K562 (cell line): Measurements from ENCODE around the gene COL20A1. TPM values are rescaled to one million over a fixed set of nuclear protein-coding genes. Genes with fewer than 3 reads are reported as not detected.

Experiments
- ATAC-seq: fragments of 200-7000 bp; cut with Tn5 transposase; 3 replicates; pipeline ENCODE4 v1.9.1; 2020; ENCODE audit warnings: moderate library complexity
- BruUV-seq: library from RNA; stranded (reverse); fragments of 400-500 nt; replicated peaks from 2 replicates; lab custom pipeline; 2021; lab: Mats Ljungman, UMichigan
- CTCF ChIA-PET: fragments of 300-600 bp; formaldehyde crosslinking; extraction: SDS; loops from one replicate; lab custom pipeline; 2021; ENCODE audit warnings: low intra/inter-chr PET ratio; lab: Yijun Ruan, JAX
- POLR2A ChIA-PET: fragments of 300-600, 350-650 bp; sonication (Branson Sonifier 250); formaldehyde crosslinking; extraction: SDS; loops from one replicate; lab custom pipeline; 2021; ENCODE audit warnings: antibody characterized with exemption, inconsistent platforms; lab: Yijun Ruan, JAX
- DNase-seq, 4 experiments: peaks; one replicate each; pipeline versions ENCODE4 v3.0.0 to v3.0.0-alpha.2; 2011 to 2018; ENCODE audit warnings: low spot score in 3 of 4, mixed read lengths in 3 of 4; ENCODE audit errors: extremely low read depth in 1 of 4
- FAIRE-seq: peaks from 2 replicates; lab custom pipeline; 2011; peaks lifted over from hg19 to GRCh38; lab: Jason Lieb, UNC
- H2AFZ ChIP-seq: 2 replicates; pipeline ENCODE4 v1.6.0; 2011; ENCODE audit warnings: low read depth, low read length, control low read depth, inconsistent platforms
- H3K27ac ChIP-seq: fragments of 200-600 bp; 3 replicates; pipeline ENCODE4 v1.8.0; 2011; ENCODE audit warnings: low read depth, mild to moderate bottlenecking, control low read depth, inconsistent platforms, low read length, moderate library complexity, mixed read lengths; ENCODE audit errors: extremely low read depth
- H3K27me3 ChIP-seq, 2 experiments: fragments of 300-600 bp in 1 of 2; 2 replicates in 1 of 2; 3 replicates in 1 of 2; pipeline versions ENCODE4 v1.6.0 to v1.8.0; 2011; ENCODE audit warnings: inconsistent platforms in 2 of 2, low read length in 2 of 2, mild to moderate bottlenecking in 1 of 2, mixed read lengths in 1 of 2, moderate library complexity in 1 of 2; ENCODE audit not compliant: control insufficient read depth in 2 of 2, insufficient read depth in 2 of 2
- H3K36me3 ChIP-seq: fragments of 300-600 bp; 3 replicates; pipeline ENCODE4 v1.8.0; 2011; ENCODE audit warnings: mild to moderate bottlenecking, low read length, inconsistent platforms; ENCODE audit not compliant: control insufficient read depth, insufficient read depth
- H3K4me1 ChIP-seq, 2 experiments: fragments of 200-600 bp in 1 of 2; replicated peaks in 1 of 2; 2 replicates in 1 of 2; 3 replicates in 1 of 2; pipeline versions ENCODE4 v1.5.1 to v1.8.0; 2011; ENCODE audit warnings: inconsistent platforms in 2 of 2, low read length in 2 of 2, mild to moderate bottlenecking in 1 of 2, mixed read lengths in 1 of 2, moderate library complexity in 1 of 2; ENCODE audit not compliant: control insufficient read depth in 2 of 2, insufficient read depth in 2 of 2
- H3K4me2 ChIP-seq: 2 replicates; pipeline ENCODE4 v1.6.1; 2011; ENCODE audit warnings: low read length, control low read depth, inconsistent platforms, mixed read lengths; ENCODE audit not compliant: insufficient read depth
- H3K4me3 ChIP-seq: fragments of 200-600 bp; sonication (generic), shearing (Covaris generic); 2 replicates; pipeline ENCODE4 v1.5.1; 2016; ENCODE audit warnings: control low read depth, inconsistent platforms
- H3K79me2 ChIP-seq: fragments of 200-600 bp; 3 replicates; pipeline ENCODE4 v1.8.0; 2011; ENCODE audit warnings: low read length, inconsistent platforms; ENCODE audit not compliant: control insufficient read depth, insufficient read depth
- H3K9ac ChIP-seq, 2 experiments: 2 replicates each; pipeline versions ENCODE4 v1.6.0 to v1.6.1; 2011; ENCODE audit warnings: low read depth in 2 of 2, low read length in 2 of 2, control low read depth in 1 of 2, inconsistent platforms in 1 of 2, mild to moderate bottlenecking in 1 of 2, mixed read lengths in 1 of 2; ENCODE audit not compliant: insufficient read depth in 1 of 2
- H3K9me1 ChIP-seq: one replicate; pipeline ENCODE4 v1.6.0; 2011; ENCODE audit warnings: inconsistent platforms, mild to moderate bottlenecking, low read length, moderate library complexity; ENCODE audit not compliant: control insufficient read depth, insufficient read depth
- H3K9me3 ChIP-seq: replicated peaks from 2 replicates; pipeline ENCODE4 v1.5.1; 2011; ENCODE audit warnings: low read depth, low read length, inconsistent platforms; ENCODE audit not compliant: control insufficient read depth, insufficient read depth
- H4K20me1 ChIP-seq: replicated peaks from 2 replicates; pipeline ENCODE4 v1.6.1; 2011; ENCODE audit warnings: low read length, inconsistent platforms, mixed read lengths; ENCODE audit not compliant: control insufficient read depth, insufficient read depth
- ATF1 ChIP-seq, 2 experiments: fragments of 450-650 bp in 1 of 2; IDR thresholded peaks; 2 replicates each; pipeline ENCODE4 v1.6.1; 2016; ENCODE audit warnings: missing compliant biosample characterization in 1 of 2, missing genetic modification characterization in 1 of 2
- BCL6 ChIP-seq: fragments of 250-450 bp; sonication (Bioruptor Pico); IDR thresholded peaks from 2 replicates; pipeline ENCODE4 v1.4.0; 2020
- CBX2 ChIP-seq: fragments of 200-600 bp; sonication (generic); IDR thresholded peaks from one replicate; pipeline ENCODE4 v1.6.1; 2012; ENCODE audit warnings: mild to moderate bottlenecking, low read length, inconsistent platforms; ENCODE audit not compliant: insufficient read depth, poor library complexity, severe bottlenecking
- FOSL1 ChIP-seq: fragments of 200-800 bp; sonication (Bioruptor generic); conservative IDR thresholded peaks from 2 replicates; pipeline ENCODE4 v1.6.1; 2016; ENCODE audit warnings: missing genetic modification characterization, missing compliant biosample characterization
- FOXK2 ChIP-seq, 2 experiments: fragments of 450-650 bp; IDR thresholded peaks in 1 of 2; conservative IDR thresholded peaks in 1 of 2; 2 replicates each; pipeline ENCODE4 v1.6.1; 2016; ENCODE audit warnings: low read depth in 2 of 2, mild to moderate bottlenecking in 1 of 2
- JUN ChIP-seq, 2 experiments: sonication (generic) in 1 of 2; formaldehyde crosslinking in 1 of 2; IDR thresholded peaks; 2 replicates each; pipeline versions ENCODE4 v1.6.1 to v1.8.0; 2012 to 2022; ENCODE audit warnings: borderline replicate concordance in 2 of 2, mild to moderate bottlenecking in 2 of 2, improper control_type of control experiment in 1 of 2, low read depth in 1 of 2, low read length in 1 of 2, missing genetic modification reagents in 1 of 2
- NBN ChIP-seq: fragments of 450-650 bp; IDR thresholded peaks from 2 replicates; pipeline ENCODE4 v1.6.1; 2016; ENCODE audit warnings: low read depth, mild to moderate bottlenecking
- NFIX ChIP-seq: fragments of 250-450 bp; sonication (Bioruptor Pico); IDR thresholded peaks from 2 replicates; pipeline ENCODE4 v1.4.0; 2020; ENCODE audit warnings: low read depth, mild to moderate bottlenecking, moderate library complexity
- NR3C1 ChIP-seq: sonication (generic); formaldehyde crosslinking; IDR thresholded peaks from 2 replicates; pipeline ENCODE4 v1.8.1; 2022; ENCODE audit warnings: missing genetic modification reagents
- PHB ChIP-seq: fragments of 250-450 bp; sonication (Bioruptor Pico); IDR thresholded peaks from 2 replicates; pipeline ENCODE4 v1.5.0; 2021
- POLR2A ChIP-seq: fragments of 450-650 bp; conservative IDR thresholded peaks from 2 replicates; pipeline ENCODE4 v1.6.1; 2016
- SOX6 ChIP-seq: fragments of 450-650 bp; IDR thresholded peaks from 2 replicates; pipeline ENCODE4 v1.6.1; 2014; ENCODE audit warnings: mild to moderate bottlenecking
- SRSF7 ChIP-seq: fragments of 200-400 bp; formaldehyde crosslinking; optimal IDR thresholded peaks from 2 replicates; pipeline ENCODE3; 2017; ENCODE audit warnings: mild to moderate bottlenecking, low read depth, low read length
- ZNF311 ChIP-seq: fragments of 250-450 bp; sonication (Bioruptor Pico); IDR thresholded peaks from 2 replicates; pipeline ENCODE4 v1.4.0; 2020; ENCODE audit warnings: mild to moderate bottlenecking, moderate library complexity
- ZNF507 ChIP-seq: conservative IDR thresholded peaks from 2 replicates; pipeline ENCODE4 v1.6.1; 2017; ENCODE audit warnings: missing genetic modification characterization, missing compliant biosample characterization
- ZNF584 ChIP-seq: fragments of 200-800 bp; sonication (Bioruptor generic); IDR thresholded peaks from 2 replicates; pipeline ENCODE4 v1.6.1; 2016; ENCODE audit warnings: low read depth, mild to moderate bottlenecking, missing genetic modification characterization, missing compliant biosample characterization
- ZSCAN29 ChIP-seq: fragments of 450-650 bp; IDR thresholded peaks from 2 replicates; pipeline ENCODE4 v1.6.1; 2017
- WGBS: fragments of 100-300 bp; shearing (Covaris generic); methylation state at CpG from one replicate; pipeline ENCODE4 v1.1.6; 2016; ENCODE audit warnings: low coverage, mixed read lengths; ENCODE audit not compliant: insufficient coverage; ENCODE audit errors: missing lambda C conversion rate; 5-methylcytosine and 5-hydroxymethylcytosine counted together
- in situ Hi-C: fragments of 300-500 bp; cut with MboI; formaldehyde crosslinking; loops from 4 replicates; pipeline ENCODE4 v1.15.0; 2018; ENCODE audit warnings: inconsistent platforms, mixed read lengths
- intact Hi-C: fragments of 100-400 bp; cut with micrococcal nuclease; formaldehyde crosslinking; loops from 2 replicates; pipeline ENCODE4 v1.14.2; 2022
- polyA plus RNA-seq, 8 experiments: library from polyadenylated mRNA; depleted of rRNA in 4 of 8; stranded (reverse) in 5 of 8; unstranded in 3 of 8; fragments of >200 nt; fragmentation: Nextera tagmentation in 2 of 8; fragmentation: Illumina TruSeq in 1 of 8; extraction: Ambion mirVana in 2 of 8; extraction: Trizol in 1 of 8; gene quantifications; 2 replicates each; pipeline versions ENCODE4 v1.2.1 to v1.2.3, GENCODE V29; 2011 to 2014; ENCODE audit warnings: inconsistent platforms in 1 of 8, missing spikeins in 1 of 8
- total RNA-seq, 7 experiments: library from RNA; depleted of rRNA in 6 of 7; stranded (reverse); fragments of >200 nt in 6 of 7; fragmentation: Illumina TruSeq in 2 of 7; extraction: Trizol in 2 of 7; gene quantifications; 2 replicates each; pipeline versions ENCODE4 v1.2.1 to v1.2.3, GENCODE V29; 2011 to 2021; ENCODE audit warnings: low replicate concordance in 1 of 7
- TF ChIP-seq, protein P1 (sequence below), 3 experiments: fragments of 200-800 bp in 1 of 3; sonication (Bioruptor generic) in 1 of 3; sonication (generic) in 1 of 3; formaldehyde crosslinking in 1 of 3; IDR thresholded peaks; 2 replicates each; pipeline versions ENCODE4 v1.6.1 to v1.8.0; 2016 to 2022; ENCODE audit warnings: mild to moderate bottlenecking in 2 of 3, missing compliant biosample characterization in 2 of 3, missing genetic modification characterization in 2 of 3, missing genetic modification reagents in 1 of 3
- TF ChIP-seq, protein P2 (sequence below): fragments of 450-650 bp; IDR thresholded peaks from 2 replicates; pipeline ENCODE4 v1.6.1; 2018; ENCODE audit not compliant: partially characterized antibody

Gene COL20A1
- total and polyA plus RNA-seq, 9 of the 15 experiments (the other 6 are each of a cell fraction or from before 2014, with no cell fraction given) = not detected

DNA sequence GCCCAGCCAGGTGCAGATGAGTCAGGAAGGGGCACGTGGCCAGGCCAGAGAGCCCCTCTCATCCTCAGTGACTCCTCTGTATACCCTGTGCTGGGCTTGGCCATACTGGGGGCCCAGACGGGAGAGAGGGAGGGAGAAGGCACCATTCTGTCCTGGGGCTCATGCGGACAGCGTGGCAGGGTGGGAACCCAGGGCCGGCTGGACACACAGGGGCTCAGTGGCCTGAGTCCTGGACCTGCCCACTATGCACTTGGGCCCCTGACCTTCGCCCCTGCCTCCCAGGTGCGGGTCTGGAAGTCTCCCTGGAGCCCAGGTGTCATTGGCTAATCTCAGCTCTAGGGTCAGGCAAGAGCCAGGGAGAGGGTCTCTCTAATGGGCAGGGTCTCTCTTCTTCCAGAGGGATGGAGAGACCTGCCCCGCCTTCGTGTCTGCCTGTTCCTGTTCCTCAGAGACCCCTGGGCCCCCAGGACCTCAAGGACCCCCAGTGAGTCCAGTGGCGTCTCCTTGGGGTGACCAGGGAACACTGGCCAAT is 27.7 kb downstream of the COL20A1 start:
- POLR2A ChIA-PET = interaction anchor here (0.7 to 1.5 kb wide), 2 partner anchors 11 to 14 kb away, joined by 3 to 4 read pairs; no protein-coding TSS in a partner anchor
- H3K79me2 ChIP-seq = no peaks in the 10 kb centered on the region
- no peak overlapping the region for H2AFZ ChIP-seq
- H3K9me3 ChIP-seq = no peaks in the 10 kb centered on the region
- no peaks in the 10 kb centered on the region for H3K36me3 ChIP-seq
- no peak overlapping the region for H3K4me2 ChIP-seq
- H4K20me1 ChIP-seq = no peaks in the 10 kb centered on the region; the same call in 1 of the 2 replicates
- H3K4me1 ChIP-seq = peaks cover 0 to 20% of the 10 kb centered on the region in 2 experiments; a peak in 1 of 5 replicates
- H3K4me3 ChIP-seq = no peak overlapping the region
- BruUV-seq = no TSS peak
- peaks cover 19 to 62% of the 10 kb centered on the region in 2 experiments; a peak in 4 of 5 replicates for H3K27me3 ChIP-seq
- peak overlapping the region in 1 of 2 experiments; percentile 4; a peak in 1 of 4 replicates for H3K9ac ChIP-seq
- no peak overlapping the region for H3K27ac ChIP-seq
- WGBS = 0% methylated on average over 8 of the region's 10 CpGs
- CTCF ChIA-PET = no interaction called here
- ATAC-seq = no peak
- DNase-seq = no peak
- intact Hi-C loops (no loop called here), in situ Hi-C loops (no loop called here)
- FAIRE-seq = no peak
- H3K9me1 ChIP-seq = no peaks in the 10 kb centered on the region
- TF ChIP-seq ZNF311 = no peak
- TF ChIP-seq, protein P1, sequence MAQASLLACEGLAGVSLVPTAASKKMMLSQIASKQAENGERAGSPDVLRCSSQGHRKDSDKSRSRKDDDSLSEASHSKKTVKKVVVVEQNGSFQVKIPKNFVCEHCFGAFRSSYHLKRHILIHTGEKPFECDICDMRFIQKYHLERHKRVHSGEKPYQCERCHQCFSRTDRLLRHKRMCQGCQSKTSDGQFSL (CRISPR knock-in tag; IDR thresholded peaks at IDR 0.05) = no peak
- TF ChIP-seq, protein P1 (tag; IDR thresholded peaks at IDR 0.05) = no peak
- no peak for TF ChIP-seq FOSL1 (tag)
- no peak for TF ChIP-seq ZNF507
- TF ChIP-seq SRSF7 = no peak
- no peak for TF ChIP-seq BCL6 (CRISPR knock-in tag)
- TF ChIP-seq NBN = no peak
- no peak for TF ChIP-seq FOXK2 (conservative IDR thresholded peaks at IDR 0.05 in 1 of 2, IDR thresholded peaks at IDR 0.05 in 1 of 2; ENCODE audit: low read depth in 2 of 2)
- TF ChIP-seq CBX2 = no peak
- TF ChIP-seq NR3C1 (CRISPR knock-in tag) = no peak
- no peak for TF ChIP-seq ATF1 (CRISPR knock-in tag; IDR thresholded peaks at IDR 0.05)
- no peak for TF ChIP-seq ATF1 (tag; IDR thresholded peaks at IDR 0.05)
- TF ChIP-seq SOX6 = no peak
- no peak for TF ChIP-seq POLR2A
- no peak for TF ChIP-seq ZNF584 (CRISPR knock-in tag)
- no peak for TF ChIP-seq NFIX
- TF ChIP-seq JUN (IDR thresholded peaks at IDR 0.05; ENCODE audit: borderline replicate concordance, low read depth, low read length) = no peak
- TF ChIP-seq JUN (CRISPR knock-in tag; IDR thresholded peaks at IDR 0.05; ENCODE audit: borderline replicate concordance) = no peak
- no peak for TF ChIP-seq ZSCAN29
- TF ChIP-seq, protein P2, sequence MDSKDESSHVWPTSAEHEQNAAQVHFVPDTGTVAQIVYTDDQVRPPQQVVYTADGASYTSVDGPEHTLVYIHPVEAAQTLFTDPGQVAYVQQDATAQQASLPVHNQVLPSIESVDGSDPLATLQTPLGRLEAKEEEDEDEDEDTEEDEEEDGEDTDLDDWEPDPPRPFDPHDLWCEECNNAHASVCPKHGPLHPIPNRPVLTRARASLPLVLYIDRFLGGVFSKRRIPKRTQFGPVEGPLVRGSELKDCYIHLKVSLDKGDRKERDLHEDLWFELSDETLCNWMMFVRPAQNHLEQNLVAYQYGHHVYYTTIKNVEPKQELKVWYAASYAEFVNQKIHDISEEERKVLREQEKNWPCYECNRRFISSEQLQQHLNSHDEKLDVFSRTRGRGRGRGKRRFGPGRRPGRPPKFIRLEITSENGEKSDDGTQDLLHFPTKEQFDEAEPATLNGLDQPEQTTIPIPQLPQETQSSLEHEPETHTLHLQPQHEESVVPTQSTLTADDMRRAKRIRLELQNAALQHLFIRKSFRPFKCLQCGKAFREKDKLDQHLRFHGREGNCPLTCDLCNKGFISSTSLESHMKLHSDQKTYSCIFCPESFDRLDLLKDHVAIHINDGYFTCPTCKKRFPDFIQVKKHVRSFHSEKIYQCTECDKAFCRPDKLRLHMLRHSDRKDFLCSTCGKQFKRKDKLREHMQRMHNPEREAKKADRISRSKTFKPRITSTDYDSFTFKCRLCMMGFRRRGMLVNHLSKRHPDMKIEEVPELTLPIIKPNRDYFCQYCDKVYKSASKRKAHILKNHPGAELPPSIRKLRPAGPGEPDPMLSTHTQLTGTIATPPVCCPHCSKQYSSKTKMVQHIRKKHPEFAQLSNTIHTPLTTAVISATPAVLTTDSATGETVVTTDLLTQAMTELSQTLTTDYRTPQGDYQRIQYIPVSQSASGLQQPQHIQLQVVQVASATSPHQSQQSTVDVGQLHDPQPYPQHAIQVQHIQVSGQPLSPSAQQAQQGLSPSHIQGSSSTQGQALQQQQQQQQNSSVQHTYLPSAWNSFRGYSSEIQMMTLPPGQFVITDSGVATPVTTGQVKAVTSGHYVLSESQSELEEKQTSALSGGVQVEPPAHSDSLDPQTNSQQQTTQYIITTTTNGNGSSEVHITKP = no peak
- TF ChIP-seq PHB = no peak
